Spleen (tissue), 11 donors: Measurements from ENCODE around the gene ASXL3. TPM values are rescaled to one million over a fixed set of nuclear protein-coding genes. Genes with fewer than 3 reads are reported as not detected.

Experiments used
- DNase-seq: peaks from one replicate; pipeline ENCODE4 v3.0.0-alpha.2; 2020
- H3K27ac ChIP-seq, 8 donors: fragments of 200-600 bp; sonication (generic) in 7 of 8; 1 replicate in 4 of 8; 2 replicates in 4 of 8; pipeline versions ENCODE4 v1.5.0 to v1.8.0; 2016 to 2021; ENCODE audit warnings: inconsistent platforms in 4 of 8, mild to moderate bottlenecking in 4 of 8, moderate library complexity in 1 of 8
- H3K27me3 ChIP-seq, 7 donors: fragments of 200-600 bp; sonication (generic) in 6 of 7; replicated peaks in 1 of 7; 1 replicate in 4 of 7; 2 replicates in 3 of 7; pipeline versions ENCODE4 v1.5.0 to v1.8.0; 2016 to 2021; ENCODE audit warnings: inconsistent platforms in 3 of 7, mild to moderate bottlenecking in 1 of 7
- H3K36me3 ChIP-seq, 6 donors: fragments of 200-600 bp; sonication (generic) in 5 of 6; 1 replicate in 4 of 6; 2 replicates in 2 of 6; pipeline versions ENCODE4 v1.5.0 to v1.8.0; 2016 to 2021; ENCODE audit warnings: inconsistent platforms in 2 of 6
- H3K4me1 ChIP-seq, 6 donors: fragments of 200-600 bp; sonication (generic) in 5 of 6; 1 replicate in 3 of 6; 2 replicates in 3 of 6; pipeline versions ENCODE4 v1.5.0 to v1.8.0; 2016 to 2021; ENCODE audit warnings: inconsistent platforms in 3 of 6
- H3K4me3 ChIP-seq, 8 donors: fragments of 200-600 bp; sonication (generic) in 7 of 8; 1 replicate in 4 of 8; 2 replicates in 4 of 8; pipeline versions ENCODE4 v1.5.0 to v1.8.0; 2016 to 2021; ENCODE audit warnings: inconsistent platforms in 4 of 8, mild to moderate bottlenecking in 4 of 8, moderate library complexity in 2 of 8
- H3K9me3 ChIP-seq, 8 donors: fragments of 200-600 bp; sonication (generic) in 7 of 8; 1 replicate in 4 of 8; 2 replicates in 4 of 8; pipeline versions ENCODE4 v1.5.0 to v1.8.0; 2016 to 2021; ENCODE audit warnings: inconsistent platforms in 4 of 8
- CTCF ChIP-seq, 11 experiments: fragments of 200-600 bp in 7 of 11; fragments of 450-650 bp in 4 of 11; sonication (generic) in 4 of 11; IDR thresholded peaks in 8 of 11; conservative IDR thresholded peaks in 3 of 11; 1 replicate in 7 of 11; 2 replicates in 4 of 11; pipeline versions ENCODE4 v1.4.0 to v1.8.0; 2016 to 2021; ENCODE audit warnings: antibody characterized with exemption in 11 of 11, inconsistent platforms in 4 of 11, mild to moderate bottlenecking in 1 of 11
- POLR2A ChIP-seq, 3 donors: fragments of 450-650 bp; IDR thresholded peaks; one replicate each; pipeline ENCODE4 v1.5.1; 2017; ENCODE audit warnings: antibody characterized with exemption in 3 of 3, mild to moderate bottlenecking in 1 of 3
- POLR2AphosphoS5 ChIP-seq, 3 donors: sonication (generic); formaldehyde crosslinking; IDR thresholded peaks; one replicate each; pipeline ENCODE4 v1.5.1; 2017; ENCODE audit warnings: antibody characterized with exemption in 3 of 3
- WGBS, 5 donors: extraction: QIAGEN DNeasy Blood & Tissue Kit in 3 of 5; methylation state at CpG; one replicate each; pipeline versions ENCODE4 v1.1.5 to v1.1.7; 2013 to 2018; 5-methylcytosine and 5-hydroxymethylcytosine counted together
- intact Hi-C: fragments of 100-400 bp; cut with DNase I; formaldehyde crosslinking; loops from one replicate; pipeline ENCODE4 v1.15.0; 2023; ENCODE audit warnings: low total_unique reads
- polyA plus RNA-seq, 3 donors: library from polyadenylated mRNA; stranded (reverse); fragments of 200-250 nt; gene quantifications; one replicate each; pipeline ENCODE4 v1.2.1, GENCODE V29; 2013
- total RNA-seq, 7 donors: library from RNA; depleted of rRNA in 3 of 7; stranded (reverse); fragments of >200 nt in 3 of 7; fragmentation: NEBNext Ultra II Directional in 4 of 7; extraction: Animal tissue kit (Norgen Biotek cat#: 25700) in 4 of 7; gene quantifications; one replicate each; pipeline versions ENCODE4 v1.1.0 to v1.2.1, GENCODE V29; 2016 to 2021
- donor health status: healthy with polysubstance abuse.
- donor health status: DM: no; HTN: no; CAD: no; lungs with moderate emphysema.
- donor health status: DM: no; HTN: no; CAD: no.
- donor health status: Bipolar disorder and iron deficiency.
- donor health status: healthy.
- donor health status: DM: no; HTN: no; CAD: no.
- donor health status: DM: yes; HTN: yes; CAD: no.

ASXL3 gene
- total and polyA plus RNA-seq, 10 donors = 0.02 to 3.5 (median 0.76) TPM

DNA sequence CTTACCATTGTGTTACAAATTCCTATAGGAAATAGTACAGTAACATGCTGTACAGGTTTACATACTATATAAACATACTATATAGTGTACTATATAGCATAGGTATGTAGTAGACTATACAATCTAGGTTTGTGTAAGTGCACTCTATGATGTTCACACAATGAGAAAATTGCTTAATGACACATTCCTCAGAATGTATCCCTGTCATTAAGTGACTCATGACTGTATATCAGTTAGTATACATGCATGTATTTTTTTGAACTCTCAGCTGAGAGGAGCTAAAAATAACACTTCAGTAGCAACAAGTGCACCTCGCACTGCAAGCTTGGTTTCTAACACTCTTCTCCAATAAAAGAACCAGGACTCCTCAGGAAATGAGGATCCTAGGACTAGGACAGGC, 19.5 kb upstream of the ASXL3 start:
- no peaks in the 10 kb centered on the region for H3K36me3 ChIP-seq
- no peaks in the 10 kb centered on the region for H3K27me3 ChIP-seq
- peaks cover 0 to 2% (median 0%) of the 10 kb centered on the region in 8 donors for H3K9me3 ChIP-seq
- intact Hi-C loops = no loop called here
- H3K27ac ChIP-seq = no peak overlapping the region
- H3K4me1 ChIP-seq = no peaks in the 10 kb centered on the region
- DNase-seq = no peak
- WGBS, 5 donors = 57 to 81% (median 72%) methylated on average over 1 of the region's 1 CpG
- H3K4me3 ChIP-seq = no peak overlapping the region
- TF ChIP-seq POLR2AphosphoS5 (IDR thresholded peaks at IDR 0.05) = no peak
- TF ChIP-seq CTCF (IDR thresholded peaks at IDR 0.05 in 8 of 11, conservative IDR thresholded peaks at IDR 0.05 in 3 of 11) = no peak
- TF ChIP-seq POLR2A (IDR thresholded peaks at IDR 0.05) = no peak

DNA sequence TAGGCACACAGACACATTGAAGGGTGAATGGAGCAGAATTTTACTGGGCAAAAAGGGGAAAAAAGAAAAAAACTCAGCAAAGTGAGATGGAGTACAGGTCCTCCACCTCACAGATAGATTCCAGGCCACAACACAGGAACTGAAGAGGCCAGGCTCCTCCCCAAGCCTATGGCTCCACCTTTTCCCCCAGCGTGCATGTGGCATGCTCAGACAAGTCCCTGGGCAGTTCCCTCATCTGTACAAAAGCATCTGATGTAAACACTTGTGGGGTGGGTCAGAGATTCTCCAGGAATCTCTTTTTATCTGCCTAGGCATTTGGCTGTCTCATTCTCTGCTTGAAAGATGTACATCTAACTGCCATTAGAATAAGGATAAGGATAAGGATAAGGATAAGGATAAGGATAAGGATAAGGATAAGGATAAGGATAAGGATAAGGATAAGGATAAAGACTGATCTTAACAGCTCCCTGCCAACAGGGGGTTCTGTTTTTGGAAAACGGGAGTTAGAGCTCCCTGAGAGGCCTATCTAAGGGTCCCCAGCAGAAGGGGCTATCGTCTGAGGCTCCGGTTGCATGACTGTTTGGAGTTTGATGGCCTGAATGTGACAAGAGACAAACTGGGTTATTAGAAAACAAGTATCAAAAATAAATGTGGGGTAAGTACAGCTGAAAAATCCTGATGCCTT, 17.2 kb upstream of the ASXL3 start:
- H3K4me1 ChIP-seq = no peaks in the 10 kb centered on the region
- no peak overlapping the region for H3K27ac ChIP-seq
- TF ChIP-seq POLR2AphosphoS5 (IDR thresholded peaks at IDR 0.05) (no peak), POLR2A (IDR thresholded peaks at IDR 0.05) (no peak), CTCF (IDR thresholded peaks at IDR 0.05 in 8 of 11, conservative IDR thresholded peaks at IDR 0.05 in 3 of 11) (no peak)
- 63 to 78% (median 64%) methylated on average over 4 of the region's 4 CpGs for WGBS, 5 donors
- no peak overlapping the region for H3K4me3 ChIP-seq
- H3K9me3 ChIP-seq = peaks cover 0 to 8% (median 0%) of the 10 kb centered on the region in 8 donors
- intact Hi-C loops = no loop called here
- H3K27me3 ChIP-seq = no peaks in the 10 kb centered on the region
- DNase-seq = no peak
- no peaks in the 10 kb centered on the region for H3K36me3 ChIP-seq

DNA sequence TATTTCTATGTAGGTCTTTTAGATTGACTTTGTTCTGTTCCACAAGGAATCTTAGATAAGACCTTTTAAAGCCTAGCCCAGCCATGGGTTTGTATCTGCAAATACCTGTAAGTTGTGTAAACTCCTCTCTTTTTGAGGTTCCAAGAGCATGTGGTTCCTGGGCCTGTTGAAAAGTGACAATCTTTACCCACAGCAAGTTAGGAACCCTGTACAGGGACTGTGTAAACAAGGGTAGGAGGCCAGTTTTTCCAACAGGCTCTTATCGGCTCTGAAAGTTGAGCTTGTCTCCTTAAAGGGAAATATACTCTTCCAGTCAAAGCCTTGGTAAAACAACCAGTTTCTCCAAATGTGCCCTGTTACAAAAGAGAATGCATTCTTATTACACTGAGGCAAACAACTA, 15.3 kb upstream of the ASXL3 start:
- TF ChIP-seq POLR2A (IDR thresholded peaks at IDR 0.05) (no peak), POLR2AphosphoS5 (IDR thresholded peaks at IDR 0.05) (no peak), CTCF (IDR thresholded peaks at IDR 0.05 in 8 of 11, conservative IDR thresholded peaks at IDR 0.05 in 3 of 11) (no peak)
- intact Hi-C loops = no loop called here
- WGBS, 5 donors = 67 to 82% (median 80%) methylated on average over 1 of the region's 1 CpG

GRCh38 chr18:33567705-33568104, 10.3 kb upstream of the ASXL3 start:
- H3K4me3 ChIP-seq = no peak overlapping the region
- peaks cover 0 to 25% (median 9%) of the 10 kb centered on the region in 8 donors for H3K9me3 ChIP-seq
- intact Hi-C loops = no loop called here
- DNase-seq = no peak
- no peaks in the 10 kb centered on the region for H3K27me3 ChIP-seq
- H3K36me3 ChIP-seq = no peaks in the 10 kb centered on the region
- no peaks in the 10 kb centered on the region for H3K4me1 ChIP-seq
- TF ChIP-seq POLR2A (IDR thresholded peaks at IDR 0.05) (no peak), POLR2AphosphoS5 (IDR thresholded peaks at IDR 0.05) (no peak), CTCF (IDR thresholded peaks at IDR 0.05 in 8 of 11, conservative IDR thresholded peaks at IDR 0.05 in 3 of 11) (no peak)
- no peak overlapping the region for H3K27ac ChIP-seq
- 35 to 94% (median 89%) methylated on average over 1 of the region's 1 CpG for WGBS, 5 donors

More for the DNA sequence above, 15.3 kb upstream of the ASXL3 start:
- no peak overlapping the region for H3K4me3 ChIP-seq
- H3K9me3 ChIP-seq = peaks cover 0 to 26% (median 7%) of the 10 kb centered on the region in 8 donors
- H3K27me3 ChIP-seq = no peaks in the 10 kb centered on the region
- no peaks in the 10 kb centered on the region for H3K36me3 ChIP-seq
- no peak overlapping the region for H3K27ac ChIP-seq
- H3K4me1 ChIP-seq = no peaks in the 10 kb centered on the region
- no peak for DNase-seq
